Astrocyte (in vitro differentiated cells and primary cell): ENCODE measurements around the gene TBC1D2B.
"Not testable (repeated sequence)": the region's sequence is repeated elsewhere in the genome, so short reads cannot be mapped to it uniquely, and the experiment has no call there.

Source experiments
- CTCF ChIP-seq: IDR thresholded peaks from 2 replicates; pipeline ENCODE4 v1.5.1; 2011; ENCODE audit warnings: low read depth, mild to moderate bottlenecking, inconsistent platforms, low read length, moderate library complexity; ENCODE audit not compliant: insufficient read depth
- EZH2 ChIP-seq: IDR thresholded peaks from 2 replicates; pipeline ENCODE4 v1.6.1; 2012; ENCODE audit warnings: mild to moderate bottlenecking, low read length, inconsistent platforms; ENCODE audit not compliant: insufficient read depth

GRCh38 chr15:77973273-77974097 is 104.0 kb downstream of the TBC1D2B start:
- TF ChIP-seq CTCF, EZH2: not testable (repeated sequence)
